Fibroblast of lung (primary cell): ENCODE results near the gene SMAD5. TPM values are rescaled to one million over a fixed set of nuclear protein-coding genes. Genes with fewer than 3 reads are reported as not detected.

ENCODE experiments used
- DNase-seq, 2 donors: peaks; one replicate each; pipeline versions ENCODE4 v3.0.0 to v3.0.0-alpha.2; 2010; ENCODE audit warnings: low read depth in 2 of 2
- H2AFZ ChIP-seq: 2 replicates; pipeline ENCODE4 v1.5.1; 2012; ENCODE audit warnings: low read length, control low read depth, inconsistent platforms
- H3K27ac ChIP-seq: 2 replicates; pipeline ENCODE4 v1.5.1; 2011; ENCODE audit warnings: low read length, control low read depth; ENCODE audit not compliant: insufficient read depth
- H3K27me3 ChIP-seq: 2 replicates; pipeline ENCODE4 v1.5.1; 2011; ENCODE audit warnings: mild to moderate bottlenecking, low read length; ENCODE audit not compliant: control insufficient read depth, insufficient read depth
- H3K36me3 ChIP-seq: 2 replicates; pipeline ENCODE4 v1.5.1; 2011; ENCODE audit warnings: low read length; ENCODE audit not compliant: control insufficient read depth, insufficient read depth
- H3K4me1 ChIP-seq: 2 replicates; pipeline ENCODE4 v1.5.1; 2011; ENCODE audit warnings: low read length; ENCODE audit not compliant: control insufficient read depth, insufficient read depth; ENCODE audit errors: extremely low read depth
- H3K4me2 ChIP-seq: 2 replicates; pipeline ENCODE4 v1.5.1; 2011; ENCODE audit warnings: low read length, control low read depth; ENCODE audit not compliant: insufficient read depth; ENCODE audit errors: extremely low read depth
- H3K4me3 ChIP-seq, 4 experiments: fragments of 200-600 bp in 1 of 4; sonication (generic) in 1 of 4; replicated peaks in 1 of 4; 2 replicates each; pipeline ENCODE4 v1.5.1; 2011 to 2016; ENCODE audit warnings: low read length in 4 of 4, low read depth in 3 of 4, mild to moderate bottlenecking in 3 of 4, control low read depth in 2 of 4, inconsistent platforms in 1 of 4, mixed read lengths in 1 of 4; ENCODE audit not compliant: insufficient read depth in 1 of 4; ENCODE audit errors: control extremely low read depth in 1 of 4
- H3K79me2 ChIP-seq: 2 replicates; pipeline ENCODE4 v1.5.1; 2012; ENCODE audit warnings: mild to moderate bottlenecking, low read length, inconsistent platforms; ENCODE audit not compliant: control insufficient read depth, insufficient read depth
- H3K9ac ChIP-seq: 2 replicates; pipeline ENCODE4 v1.5.1; 2011; ENCODE audit warnings: mild to moderate bottlenecking, low read length, control low read depth; ENCODE audit not compliant: insufficient read depth
- H3K9me3 ChIP-seq: 2 replicates; pipeline ENCODE4 v1.5.1; 2012; ENCODE audit warnings: low read depth, low read length; ENCODE audit not compliant: control insufficient read depth, insufficient read depth
- H4K20me1 ChIP-seq: 2 replicates; pipeline ENCODE4 v1.5.1; 2011; ENCODE audit warnings: low read length; ENCODE audit not compliant: control insufficient read depth, insufficient read depth; ENCODE audit errors: extremely low read depth
- EZH2 ChIP-seq: IDR thresholded peaks from 2 replicates; pipeline ENCODE4 v1.5.1; 2012; ENCODE audit warnings: low read length, control low read depth, mild to moderate bottlenecking; ENCODE audit errors: missing control alignments
- polyA plus RNA-seq, 2 donors: library from polyadenylated mRNA; depleted of rRNA in 1 of 2; stranded (reverse) in 1 of 2; unstranded in 1 of 2; fragments of >200 nt; gene quantifications; 2 replicates each; pipeline ENCODE4 v1.2.1, GENCODE V29; 2011 to 2012; ENCODE audit warnings: missing spikeins in 1 of 2
- total RNA-seq: library from RNA; depleted of rRNA; stranded (reverse); fragments of >200 nt; gene quantifications from 2 replicates; pipeline ENCODE4 v1.2.1, GENCODE V29; 2014
- TF ChIP-seq, protein P1 (sequence below), 2 donors: IDR thresholded peaks in 1 of 2; conservative IDR thresholded peaks in 1 of 2; 1 replicate in 1 of 2; 2 replicates in 1 of 2; pipeline ENCODE4 v1.5.1; 2011 to 2012; ENCODE audit warnings: low read length in 2 of 2, control low read depth in 1 of 2, inconsistent platforms in 1 of 2, low read depth in 1 of 2, mild to moderate bottlenecking in 1 of 2

Gene SMAD5
- total and polyA plus RNA-seq, 2 donors (not counting 1 experiment from before 2014, with no cell fraction given) = 44.3 to 128 TPM

DNA sequence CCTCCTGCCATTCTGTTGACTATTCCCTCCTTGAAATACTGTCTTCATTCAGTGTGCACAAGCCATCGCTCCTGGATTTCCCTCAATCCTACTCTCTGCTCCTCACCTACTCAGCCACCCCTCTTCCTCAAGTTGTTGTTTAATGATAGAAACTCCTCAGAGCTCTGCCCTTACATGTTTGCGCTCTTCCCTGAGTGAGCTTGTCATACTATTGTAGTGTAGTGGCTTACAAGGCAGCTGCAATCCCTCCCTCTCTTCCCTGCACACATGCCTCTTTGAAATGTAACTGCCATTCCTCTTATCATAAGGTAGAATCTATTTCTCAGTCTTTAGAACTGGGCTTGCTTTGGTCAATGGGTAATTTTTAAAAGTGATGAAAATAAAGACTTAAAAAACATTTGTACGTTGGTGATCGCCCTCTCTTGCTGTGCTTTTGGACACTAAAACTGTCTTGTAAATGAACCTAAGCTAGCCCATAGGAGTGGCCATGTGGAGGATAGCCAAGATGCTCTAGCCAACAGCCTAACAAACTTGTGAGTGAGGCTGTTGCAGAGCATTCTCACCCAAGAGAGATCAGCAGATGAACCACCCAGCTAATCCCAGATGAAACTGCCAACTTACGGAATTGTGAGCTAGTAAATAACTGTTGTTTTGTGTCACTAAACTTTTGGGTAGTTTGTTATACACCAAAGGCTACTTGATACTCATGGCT lies 18.1 kb upstream of the SMAD5 start:
- Histone ChIP-seq H3K79me2 (no peaks in the 10 kb centered on the region), H2AFZ (no peak overlapping the region), H3K4me2 (no peak overlapping the region), H3K27ac (no peak overlapping the region), H4K20me1 (no peaks in the 10 kb centered on the region), H3K27me3 (peaks cover 8% of the 10 kb centered on the region), H3K9ac (no peak overlapping the region), H3K4me3 (no peak overlapping the region), H3K4me1 (no peaks in the 10 kb centered on the region), H3K36me3 (no peaks in the 10 kb centered on the region), H3K9me3 (no peaks in the 10 kb centered on the region)
- DNase-seq = no peak
- TF ChIP-seq, protein P1, sequence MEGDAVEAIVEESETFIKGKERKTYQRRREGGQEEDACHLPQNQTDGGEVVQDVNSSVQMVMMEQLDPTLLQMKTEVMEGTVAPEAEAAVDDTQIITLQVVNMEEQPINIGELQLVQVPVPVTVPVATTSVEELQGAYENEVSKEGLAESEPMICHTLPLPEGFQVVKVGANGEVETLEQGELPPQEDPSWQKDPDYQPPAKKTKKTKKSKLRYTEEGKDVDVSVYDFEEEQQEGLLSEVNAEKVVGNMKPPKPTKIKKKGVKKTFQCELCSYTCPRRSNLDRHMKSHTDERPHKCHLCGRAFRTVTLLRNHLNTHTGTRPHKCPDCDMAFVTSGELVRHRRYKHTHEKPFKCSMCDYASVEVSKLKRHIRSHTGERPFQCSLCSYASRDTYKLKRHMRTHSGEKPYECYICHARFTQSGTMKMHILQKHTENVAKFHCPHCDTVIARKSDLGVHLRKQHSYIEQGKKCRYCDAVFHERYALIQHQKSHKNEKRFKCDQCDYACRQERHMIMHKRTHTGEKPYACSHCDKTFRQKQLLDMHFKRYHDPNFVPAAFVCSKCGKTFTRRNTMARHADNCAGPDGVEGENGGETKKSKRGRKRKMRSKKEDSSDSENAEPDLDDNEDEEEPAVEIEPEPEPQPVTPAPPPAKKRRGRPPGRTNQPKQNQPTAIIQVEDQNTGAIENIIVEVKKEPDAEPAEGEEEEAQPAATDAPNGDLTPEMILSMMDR (conservative IDR thresholded peaks at IDR 0.05 in 1 of 2, IDR thresholded peaks at IDR 0.05 in 1 of 2; ENCODE audit: low read depth in 1 of 2, low read length in 2 of 2) = no peak
- no peak for TF ChIP-seq EZH2

DNA sequence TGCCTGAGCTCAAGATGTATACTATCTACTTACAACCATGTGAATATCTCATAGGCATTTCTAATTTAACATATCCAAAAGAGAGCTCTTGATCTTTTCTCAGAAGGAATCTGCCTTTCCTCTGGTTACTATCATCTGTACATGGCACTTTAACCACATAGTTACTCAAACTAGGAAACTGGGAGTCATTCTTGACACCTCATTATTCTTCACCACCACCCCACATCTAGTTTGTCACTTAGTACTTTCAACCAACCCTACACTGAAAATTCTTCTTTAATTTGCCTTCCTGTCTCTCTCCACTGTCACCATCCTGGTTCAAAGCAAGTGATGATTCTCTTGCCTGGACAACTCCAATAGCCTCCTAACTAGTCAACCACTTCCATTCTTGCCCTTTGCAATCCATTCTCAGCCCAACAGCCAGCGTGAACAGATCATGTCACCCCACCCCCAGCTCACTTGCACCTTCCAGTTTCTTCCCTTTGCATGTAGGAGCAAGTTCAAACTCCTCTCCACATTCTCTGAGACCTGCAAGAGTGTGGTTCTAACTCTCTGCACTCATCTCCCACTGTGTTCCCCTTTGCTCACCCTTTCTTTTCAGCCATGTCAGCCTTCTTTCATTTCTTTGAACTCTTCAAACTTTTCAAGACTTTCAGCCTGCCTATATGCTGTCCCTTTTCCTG lies 17.3 kb upstream of the SMAD5 start:
- no peak overlapping the region for H3K9ac ChIP-seq
- no peaks in the 10 kb centered on the region for H4K20me1 ChIP-seq
- TF ChIP-seq EZH2 = no peak
- TF ChIP-seq, protein P1 (conservative IDR thresholded peaks at IDR 0.05 in 1 of 2, IDR thresholded peaks at IDR 0.05 in 1 of 2; ENCODE audit: low read depth in 1 of 2, low read length in 2 of 2) = no peak
- no peak overlapping the region for H3K4me2 ChIP-seq
- no peaks in the 10 kb centered on the region for H3K36me3 ChIP-seq
- no peak overlapping the region for H3K27ac ChIP-seq
- no peaks in the 10 kb centered on the region for H3K9me3 ChIP-seq
- DNase-seq = no peak
- H3K4me1 ChIP-seq = no peaks in the 10 kb centered on the region
- H3K27me3 ChIP-seq = peaks cover 8% of the 10 kb centered on the region
- H3K79me2 ChIP-seq = no peaks in the 10 kb centered on the region
- no peak overlapping the region for H2AFZ ChIP-seq
- no peak overlapping the region for H3K4me3 ChIP-seq

- Histone ChIP-seq H3K9ac (no peak overlapping the region), H4K20me1 (no peaks in the 10 kb centered on the region), H3K9me3 (no peaks in the 10 kb centered on the region), H3K79me2 (no peaks in the 10 kb centered on the region), H3K4me2 (no peak overlapping the region), H3K36me3 (no peaks in the 10 kb centered on the region), H3K4me1 (no peaks in the 10 kb centered on the region), H3K27ac (no peak overlapping the region), H3K4me3 (no peak overlapping the region), H2AFZ (no peak overlapping the region), H3K27me3 (peaks cover 8% of the 10 kb centered on the region)
- TF ChIP-seq, protein P1 (conservative IDR thresholded peaks at IDR 0.05 in 1 of 2, IDR thresholded peaks at IDR 0.05 in 1 of 2; ENCODE audit: low read depth in 1 of 2, low read length in 2 of 2) = no peak
- no peak for TF ChIP-seq EZH2
- no peak for DNase-seq
These were observed 12.1 kb upstream of the SMAD5 start for GRCh38 chr5:136120529-136120928.
